ENCODE data around the gene DCDC1.

DCDC1 gene

GRCh38 chr11:31369348-31370329, at the start of gene DCDC1, which contains the start of gene DNAJC24:
Gene DCDC1, minus strand, starts transcription at chr11:31369739. Its CDS starts 41,459 bp downstream, at chr11:31328280.
Gene DNAJC24, plus strand, starts transcription at chr11:31369860. Its CDS starts 889 bp downstream, at chr11:31370749.
- H3K4me3 ChIP-seq (ENCODE audit: low read depth, low read length): peak within 1 kb of the TSS; percentile 62
- TF ChIP-seq CTCF (IDR thresholded peaks at IDR 0.05; ENCODE audit: borderline replicate concordance, insufficient read depth, low read depth, low read length): no peak

GRCh38 chr11:31419138-31419537, 49.6 kb upstream of the DCDC1 start:
- H3K4me3 ChIP-seq (ENCODE audit: low read depth, low read length): no peak overlapping the region
- no peak for TF ChIP-seq CTCF (IDR thresholded peaks at IDR 0.05; ENCODE audit: borderline replicate concordance, insufficient read depth, low read depth, low read length)

- H3K4me3 ChIP-seq (ENCODE audit: low read depth, low read length): no peak overlapping the region
- TF ChIP-seq CTCF (IDR thresholded peaks at IDR 0.05; ENCODE audit: borderline replicate concordance, insufficient read depth, low read depth, low read length): no peak
Measured at GRCh38 chr11:31417816-31418215, 48.3 kb upstream of the DCDC1 start.

- H3K4me3 ChIP-seq (ENCODE audit: low read depth, low read length): no peak overlapping the region
- no peak for TF ChIP-seq CTCF (IDR thresholded peaks at IDR 0.05; ENCODE audit: borderline replicate concordance, insufficient read depth, low read depth, low read length)
Measured at GRCh38 chr11:31417357-31417756, 47.8 kb upstream of the DCDC1 start.

GRCh38 chr11:31415435-31415834, 45.9 kb upstream of the DCDC1 start:
- TF ChIP-seq CTCF (IDR thresholded peaks at IDR 0.05; ENCODE audit: borderline replicate concordance, insufficient read depth, low read depth, low read length): no peak
- no peak overlapping the region for H3K4me3 ChIP-seq (ENCODE audit: low read depth, low read length)

- no peak overlapping the region for H3K4me3 ChIP-seq (ENCODE audit: low read depth, low read length)
- no peak for TF ChIP-seq CTCF (IDR thresholded peaks at IDR 0.05; ENCODE audit: borderline replicate concordance, insufficient read depth, low read depth, low read length)
Measured at GRCh38 chr11:31414338-31414737, 44.8 kb upstream of the DCDC1 start.

GRCh38 chr11:31412946-31413345, 43.4 kb upstream of the DCDC1 start:
- TF ChIP-seq CTCF (IDR thresholded peaks at IDR 0.05; ENCODE audit: borderline replicate concordance, insufficient read depth, low read depth, low read length): no peak

More at GRCh38 chr11:31412946-31413345, 43.4 kb upstream of the DCDC1 start:
- H3K4me3 ChIP-seq (ENCODE audit: low read depth, low read length): no peak overlapping the region
